Glomerular visceral epithelial cell (primary cell): ENCODE data around the gene FZR1.
"Not testable (repeated sequence)": the region's sequence is repeated elsewhere in the genome, so short reads cannot be mapped to it uniquely, and the experiment has no call there.

Experiments used
- DNase-seq: peaks from one replicate; pipeline ENCODE4 v3.0.0-alpha.2; 2016; ENCODE audit errors: extremely low spot score

Gene FZR1

GRCh38 chr19:3514930-3515329, 8.8 kb downstream of the FZR1 start:
- peak; percentile 44 for DNase-seq

DNA sequence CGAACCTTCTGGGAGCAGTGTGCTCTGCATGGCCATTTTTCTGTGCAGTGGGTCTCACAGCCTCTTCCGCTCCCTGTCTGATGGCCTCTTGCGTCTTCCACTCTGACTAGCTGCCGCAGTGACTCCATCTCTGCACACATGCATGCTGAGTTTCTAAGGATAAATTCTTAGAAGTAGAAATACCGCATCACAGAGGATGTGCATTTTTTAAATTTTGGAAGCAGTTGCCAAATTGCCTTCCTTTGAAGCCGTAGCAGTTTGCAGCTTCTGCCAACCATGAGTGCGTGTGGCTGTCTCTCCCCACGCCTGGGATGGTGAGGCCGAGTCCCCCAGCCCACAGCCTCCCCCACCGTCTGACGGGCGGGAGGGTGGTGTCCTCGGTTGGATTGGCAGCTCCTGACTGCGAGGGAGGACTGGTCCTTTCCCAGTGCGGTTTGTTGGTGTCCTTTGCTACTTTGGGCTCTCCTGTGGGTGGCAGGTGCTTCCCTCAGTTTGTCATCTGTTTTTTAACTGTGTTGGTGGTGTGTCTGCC, 9.8 kb downstream of the FZR1 start:
- no peak for DNase-seq

DNA sequence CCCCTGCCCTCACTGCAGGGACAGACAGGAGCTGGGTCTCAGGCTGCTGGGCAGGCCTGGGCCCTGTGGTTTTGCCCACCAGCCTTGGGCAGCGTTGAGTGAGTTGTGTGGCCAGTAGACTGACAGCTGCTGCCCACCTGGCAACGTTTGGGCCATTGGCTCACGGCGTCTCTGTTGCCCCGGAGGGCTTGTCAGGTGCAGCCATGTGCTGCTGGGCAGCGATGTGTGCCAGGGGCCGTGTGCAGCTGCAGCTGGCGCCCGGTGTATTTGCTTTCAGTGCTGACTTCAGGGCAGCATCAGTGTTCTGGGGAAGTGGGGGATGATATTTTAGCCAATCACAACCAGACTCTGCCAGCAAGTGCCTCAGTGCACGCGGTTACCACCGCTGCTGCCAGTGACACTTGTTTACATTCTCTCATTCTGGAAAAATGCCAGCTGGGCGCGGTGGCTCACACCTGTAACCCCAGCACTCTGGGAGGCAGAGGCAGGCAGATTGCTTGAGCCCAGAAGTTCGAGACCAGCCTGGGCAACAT, 10.6 kb downstream of the FZR1 start:
- DNase-seq: no peak

- DNase-seq: no peak
These were observed 11.5 kb downstream of the FZR1 start for GRCh38 chr19:3517638-3518037.

- DNase-seq: no peak
These were observed 12.1 kb downstream of the FZR1 start for GRCh38 chr19:3518255-3518654.

GRCh38 chr19:3518659-3519058, 12.5 kb downstream of the FZR1 start:
- DNase-seq: peak; percentile 45

- DNase-seq: no peak
These were observed 13.0 kb downstream of the FZR1 start for GRCh38 chr19:3519126-3519525.

DNA sequence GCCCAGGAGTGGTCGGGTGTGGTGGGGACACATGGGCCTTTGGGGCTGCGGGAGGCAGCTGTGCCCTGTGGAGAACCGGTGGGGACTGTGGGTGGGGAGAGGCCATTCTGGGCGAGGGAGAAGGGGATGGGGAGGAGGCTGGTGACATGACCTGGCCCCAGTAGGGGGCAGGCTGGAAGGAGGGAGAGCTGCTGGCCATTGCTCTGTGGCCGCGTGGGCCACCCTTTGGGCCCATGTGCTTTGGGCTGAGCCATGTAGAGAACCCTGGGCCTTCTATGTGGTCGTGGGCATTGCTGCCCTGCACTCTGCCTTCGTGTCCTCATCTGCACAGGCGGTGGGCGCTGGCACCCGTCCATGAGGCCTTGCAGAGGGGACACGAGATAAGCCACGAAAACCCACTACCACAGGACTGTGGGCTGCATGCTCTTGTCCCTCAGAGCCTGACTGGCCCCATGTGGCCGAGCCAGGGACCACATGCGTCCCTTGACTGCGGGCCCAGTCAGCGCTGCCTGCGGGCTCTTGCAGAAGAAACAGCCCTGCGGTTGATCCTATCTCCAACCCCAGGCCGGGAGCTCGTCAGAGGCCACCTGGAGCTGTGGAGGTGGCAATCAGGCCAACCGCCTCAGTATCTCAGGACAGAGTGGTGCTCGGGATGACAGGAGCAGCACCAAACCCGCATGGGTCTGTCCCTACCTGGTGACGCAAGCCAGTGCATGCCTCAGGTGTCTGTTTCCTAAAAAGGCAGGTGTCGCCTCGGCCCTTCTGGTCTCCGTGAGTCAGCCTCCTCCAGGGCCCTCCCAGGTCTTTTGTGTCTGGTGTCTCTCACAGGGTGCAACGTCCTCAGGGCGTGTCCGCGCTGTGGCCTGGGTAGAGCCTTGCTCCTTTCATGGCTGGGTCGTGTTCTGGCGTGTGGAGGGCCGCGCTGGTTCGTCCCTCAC, 14.3 kb downstream of the FZR1 start:
- no peak for DNase-seq

DNA sequence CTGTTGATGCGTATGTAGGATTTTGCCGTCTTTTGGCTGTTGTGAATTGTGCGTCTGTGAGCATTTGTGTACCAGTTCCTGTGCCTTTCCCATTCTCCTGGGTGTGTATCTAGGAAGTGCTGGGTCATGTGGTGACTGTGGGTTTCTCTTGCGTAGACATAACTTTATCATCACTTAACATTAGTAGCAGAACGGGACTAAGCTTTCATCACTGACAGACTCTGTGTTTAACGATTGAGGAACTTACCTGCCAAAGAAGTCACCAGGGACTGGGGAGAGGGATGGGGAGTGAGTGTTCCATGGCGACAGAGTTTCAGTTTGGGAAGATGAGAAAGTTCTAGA, 15.0 kb downstream of the FZR1 start:
- DNase-seq: no peak

DNA sequence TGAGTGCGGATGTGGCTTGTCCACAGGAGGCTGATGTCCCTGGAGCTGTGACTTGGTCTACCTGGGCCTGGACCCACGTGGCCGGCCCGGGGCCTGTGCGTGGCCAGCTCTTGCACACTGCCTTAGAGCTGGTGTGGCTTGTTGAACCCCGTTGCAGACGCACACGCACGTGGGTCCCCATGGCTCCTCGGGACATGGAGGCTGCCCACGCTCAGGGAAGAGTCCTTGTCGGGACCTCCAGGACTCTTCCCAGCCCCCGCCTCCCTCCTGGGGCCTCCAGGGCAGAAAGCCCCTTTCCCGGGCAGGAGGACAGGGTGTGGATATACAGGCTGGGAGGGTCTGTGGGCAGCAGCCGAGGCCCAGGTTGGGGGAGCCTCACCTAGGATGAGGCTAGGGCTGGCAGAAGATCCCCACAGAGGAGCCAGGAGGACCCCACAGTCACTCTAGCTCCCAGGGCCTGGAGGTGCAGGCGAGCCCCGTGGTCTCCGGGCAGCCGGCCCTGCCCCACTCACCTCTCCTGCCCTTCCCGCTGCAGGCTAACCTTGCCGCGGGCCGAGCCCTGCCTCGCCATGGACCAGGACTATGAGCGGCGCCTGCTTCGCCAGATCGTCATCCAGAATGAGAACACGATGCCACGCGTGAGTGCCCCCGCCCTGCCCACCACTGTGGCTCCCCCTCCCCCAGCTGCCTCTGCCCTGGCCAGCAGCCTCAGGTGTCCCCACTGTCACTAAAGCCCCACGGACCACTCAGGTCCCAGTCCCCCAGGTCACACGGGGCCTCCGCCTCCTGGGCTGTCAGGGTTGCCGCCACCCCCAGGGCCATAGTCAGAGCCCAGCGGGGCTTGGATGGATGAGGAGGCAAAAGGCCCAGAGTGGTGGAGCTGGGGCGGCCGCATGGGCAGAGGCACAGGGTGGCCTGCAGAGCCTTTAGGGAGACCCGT, 16.6 kb downstream of the FZR1 start:
- DNase-seq: no peak

DNA sequence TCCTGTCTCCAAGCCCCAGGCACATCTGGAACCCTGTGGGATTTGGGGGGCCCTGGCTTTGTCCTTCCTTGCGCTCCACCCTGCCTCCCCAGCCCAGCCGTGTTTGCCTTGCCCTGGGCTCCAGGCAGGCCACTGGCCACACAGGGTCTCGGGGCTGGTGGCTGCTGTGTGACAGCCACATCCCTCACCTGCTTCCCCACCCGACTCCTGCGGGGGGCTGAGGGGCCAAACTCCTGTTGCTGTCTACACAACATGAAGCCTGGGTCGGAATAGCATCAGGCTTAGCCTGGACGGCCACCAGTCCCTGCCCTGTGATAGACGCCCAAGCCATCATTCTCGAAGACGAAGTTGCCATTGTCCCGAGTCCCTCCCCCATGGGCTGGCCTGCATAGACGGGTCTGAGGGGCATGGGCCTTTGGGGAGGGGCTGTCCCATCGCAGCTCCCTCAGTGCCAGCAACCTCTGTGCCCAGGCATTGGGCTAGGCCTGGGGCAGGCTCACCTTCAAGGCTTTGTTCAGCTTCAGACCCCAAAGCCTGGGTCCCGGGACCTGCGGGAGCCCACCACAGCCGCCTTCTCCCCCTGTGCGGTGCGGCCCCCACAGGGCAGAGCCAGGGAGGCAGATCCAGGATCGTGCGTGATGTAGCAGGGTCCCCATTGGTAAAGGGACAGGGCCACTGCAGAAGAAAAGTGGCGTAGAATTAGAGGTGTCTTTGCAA, 17.4 kb downstream of the FZR1 start:
- DNase-seq: no peak

DNA sequence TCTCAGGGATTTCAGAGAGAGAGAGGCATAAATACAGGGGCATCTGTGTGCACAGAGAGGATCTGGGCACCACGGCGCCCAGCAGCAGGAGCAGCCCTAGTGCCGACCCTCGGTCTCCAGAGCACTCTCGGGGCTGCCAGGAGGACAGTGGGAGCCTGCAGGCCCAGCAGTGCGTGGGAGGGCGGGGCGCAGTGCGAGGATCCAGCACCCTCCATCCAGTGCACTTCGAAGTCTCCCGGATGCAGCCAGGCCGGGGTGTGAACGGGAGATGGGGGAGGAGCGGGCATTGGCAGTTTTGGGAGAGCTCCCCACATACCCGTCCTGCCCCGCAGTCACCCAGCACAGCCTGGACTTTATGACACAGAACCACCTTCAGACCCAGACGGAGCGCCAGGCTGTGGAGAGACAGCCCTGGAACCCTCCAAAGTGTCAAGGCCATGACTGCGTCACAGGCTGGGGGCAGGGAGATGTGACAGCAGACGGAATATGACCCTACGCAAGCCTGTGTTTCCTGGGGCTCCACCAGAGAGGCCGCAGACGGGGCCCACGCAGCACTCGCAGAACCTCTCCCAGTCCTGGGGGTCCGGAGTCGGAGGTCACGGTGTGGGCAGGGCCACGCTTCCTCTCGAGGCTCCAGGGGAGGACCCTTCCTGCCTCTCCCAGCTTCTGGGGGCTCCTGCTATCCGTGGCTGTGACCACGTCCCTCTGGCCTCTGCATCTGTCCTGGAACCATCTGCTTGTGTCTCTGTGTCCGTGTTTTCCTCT, 18.1 kb downstream of the FZR1 start:
- no peak for DNase-seq

GRCh38 chr19:3524904-3525451, 18.9 kb downstream of the FZR1 start:
- DNase-seq: no peak

- DNase-seq: no peak
These were observed 20.6 kb downstream of the FZR1 start for GRCh38 chr19:3526507-3527237.

DNA sequence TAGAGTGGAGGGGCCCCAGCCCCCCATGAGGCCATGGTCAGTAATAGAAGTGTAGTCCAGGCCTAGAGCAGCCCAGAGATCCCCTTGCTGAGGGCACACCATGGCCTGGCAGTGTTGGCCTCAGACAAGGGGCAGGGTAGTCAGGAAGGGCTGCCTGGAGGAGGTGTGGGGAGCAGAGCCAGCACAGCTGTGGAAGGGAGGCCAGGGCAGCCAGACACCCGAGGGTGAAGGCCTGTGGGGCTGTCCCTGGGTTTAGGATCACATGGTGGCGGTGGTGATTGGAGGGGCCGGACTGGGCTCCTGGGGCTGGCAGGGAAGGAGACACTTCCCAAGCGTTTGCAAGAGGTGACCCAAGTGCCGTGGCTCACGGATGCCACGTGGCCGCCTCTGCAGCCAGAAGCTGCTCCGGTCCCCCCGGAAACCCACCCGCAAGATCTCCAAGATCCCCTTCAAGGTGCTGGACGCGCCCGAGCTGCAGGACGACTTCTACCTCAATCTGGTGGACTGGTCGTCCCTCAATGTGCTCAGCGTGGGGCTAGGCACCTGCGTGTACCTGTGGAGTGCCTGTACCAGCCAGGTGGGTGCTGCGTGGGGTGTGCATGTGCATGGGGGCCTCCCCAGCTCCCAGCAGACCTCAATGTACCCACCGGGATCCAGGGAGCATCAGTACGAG, 21.3 kb downstream of the FZR1 start:
- DNase-seq: no peak

DNA sequence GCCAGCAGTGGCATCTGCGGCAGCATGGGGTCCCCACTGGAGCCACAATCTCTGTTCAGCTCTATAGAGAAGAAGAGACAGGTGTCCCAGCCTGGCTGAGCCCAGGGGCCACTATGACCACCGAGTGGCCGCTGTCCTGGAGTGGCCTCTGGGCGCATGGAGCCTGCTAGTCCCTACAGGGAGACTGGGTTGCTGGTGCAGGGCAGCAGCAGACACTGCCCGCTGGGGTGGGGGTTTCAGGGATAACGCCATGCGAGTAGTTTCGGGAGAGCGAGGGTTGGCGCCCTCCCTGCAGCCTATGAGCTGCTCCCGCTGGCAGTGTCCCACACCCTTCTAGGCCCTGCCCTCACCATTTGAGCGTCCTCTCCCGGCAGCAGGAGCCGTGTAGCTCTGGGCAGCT, 22.0 kb downstream of the FZR1 start:
- DNase-seq: no peak

- DNase-seq: no peak
These were observed 22.6 kb downstream of the FZR1 start for GRCh38 chr19:3528539-3529211.

DNA sequence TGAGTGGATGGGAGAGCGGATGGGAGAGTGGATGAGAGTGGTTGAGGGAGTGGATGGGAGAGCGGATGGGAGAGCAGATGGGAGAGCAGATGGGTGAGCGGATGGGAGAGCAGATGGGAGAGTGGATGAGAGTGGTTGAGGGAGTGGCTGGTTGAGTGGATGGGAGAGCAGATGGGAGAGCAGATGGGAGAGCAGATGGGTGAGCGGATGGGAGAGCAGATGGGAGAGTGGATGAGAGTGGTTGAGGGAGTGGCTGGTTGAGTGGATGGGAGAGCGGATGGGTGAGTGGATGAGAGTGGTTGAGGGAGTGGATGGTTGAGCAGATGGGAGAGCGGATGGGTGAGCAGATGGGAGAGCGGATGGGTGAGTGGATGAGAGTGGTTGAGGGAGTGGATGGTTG, 23.2 kb downstream of the FZR1 start:
- DNase-seq: not testable (repeated sequence)

DNA sequence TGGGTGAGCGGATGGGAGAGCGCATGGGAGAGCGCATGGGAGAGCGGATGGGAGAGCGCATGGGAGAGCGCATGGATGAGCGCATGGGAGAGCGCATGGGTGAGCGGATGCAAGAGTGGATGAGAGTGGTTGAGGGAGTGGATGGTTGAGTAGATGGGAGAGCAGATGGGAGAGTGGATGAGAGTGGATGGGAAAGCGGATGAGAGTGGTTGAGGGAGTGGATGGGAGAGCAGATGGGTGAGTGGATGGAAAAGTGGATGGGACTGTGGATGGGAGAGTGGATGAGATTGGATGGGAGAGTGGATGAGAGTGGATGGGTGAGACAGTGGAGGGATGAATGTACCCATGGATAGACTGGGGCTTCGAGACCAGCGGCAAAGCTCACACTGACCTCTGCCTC, 24.3 kb downstream of the FZR1 start:
- DNase-seq: no peak
